ENCODE data around the gene FLVCR2. TPM values are rescaled to one million over a fixed set of nuclear protein-coding genes. Genes with fewer than 3 reads are reported as not detected.

Gene FLVCR2
- total RNA-seq, 1 experiment from 2014 or later: 6.6 TPM

DNA sequence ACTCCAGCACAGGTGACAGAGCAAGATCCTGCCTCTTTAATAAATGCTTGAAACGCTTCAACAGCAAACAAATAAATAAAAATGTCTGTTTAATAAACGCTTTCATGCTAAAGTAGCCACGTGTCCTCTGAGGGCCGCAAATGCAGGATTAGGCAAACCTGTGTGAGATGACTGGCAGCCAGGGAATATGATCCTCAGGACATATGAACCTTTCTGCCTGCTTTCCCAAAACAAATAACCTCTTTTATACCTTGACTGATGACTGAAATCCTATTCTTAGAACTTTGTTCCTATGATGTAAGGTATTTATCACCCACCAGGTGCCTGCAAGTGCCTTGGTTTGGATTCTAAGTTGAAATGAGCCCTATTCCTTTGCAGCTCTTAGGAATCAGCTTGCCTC is 14.5 kb upstream of the FLVCR2 start:
- no peak for TF ChIP-seq ZNF671 (CRISPR knock-in tag; IDR thresholded peaks at IDR 0.05)
- no peak for TF ChIP-seq NR3C1 (CRISPR knock-in tag; conservative IDR thresholded peaks at IDR 0.05; ENCODE audit: low read depth)
- TF ChIP-seq, protein P1, sequence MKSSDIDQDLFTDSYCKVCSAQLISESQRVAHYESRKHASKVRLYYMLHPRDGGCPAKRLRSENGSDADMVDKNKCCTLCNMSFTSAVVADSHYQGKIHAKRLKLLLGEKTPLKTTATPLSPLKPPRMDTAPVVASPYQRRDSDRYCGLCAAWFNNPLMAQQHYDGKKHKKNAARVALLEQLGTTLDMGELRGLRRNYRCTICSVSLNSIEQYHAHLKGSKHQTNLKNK (CRISPR knock-in tag; IDR thresholded peaks at IDR 0.05): no peak
- TF ChIP-seq NFYB (CRISPR knock-in tag; conservative IDR thresholded peaks at IDR 0.05; ENCODE audit: low read depth): no peak
- no peak for TF ChIP-seq TCF7 (CRISPR knock-in tag; IDR thresholded peaks at IDR 0.05; ENCODE audit: low read depth)
- TF ChIP-seq, protein P2, sequence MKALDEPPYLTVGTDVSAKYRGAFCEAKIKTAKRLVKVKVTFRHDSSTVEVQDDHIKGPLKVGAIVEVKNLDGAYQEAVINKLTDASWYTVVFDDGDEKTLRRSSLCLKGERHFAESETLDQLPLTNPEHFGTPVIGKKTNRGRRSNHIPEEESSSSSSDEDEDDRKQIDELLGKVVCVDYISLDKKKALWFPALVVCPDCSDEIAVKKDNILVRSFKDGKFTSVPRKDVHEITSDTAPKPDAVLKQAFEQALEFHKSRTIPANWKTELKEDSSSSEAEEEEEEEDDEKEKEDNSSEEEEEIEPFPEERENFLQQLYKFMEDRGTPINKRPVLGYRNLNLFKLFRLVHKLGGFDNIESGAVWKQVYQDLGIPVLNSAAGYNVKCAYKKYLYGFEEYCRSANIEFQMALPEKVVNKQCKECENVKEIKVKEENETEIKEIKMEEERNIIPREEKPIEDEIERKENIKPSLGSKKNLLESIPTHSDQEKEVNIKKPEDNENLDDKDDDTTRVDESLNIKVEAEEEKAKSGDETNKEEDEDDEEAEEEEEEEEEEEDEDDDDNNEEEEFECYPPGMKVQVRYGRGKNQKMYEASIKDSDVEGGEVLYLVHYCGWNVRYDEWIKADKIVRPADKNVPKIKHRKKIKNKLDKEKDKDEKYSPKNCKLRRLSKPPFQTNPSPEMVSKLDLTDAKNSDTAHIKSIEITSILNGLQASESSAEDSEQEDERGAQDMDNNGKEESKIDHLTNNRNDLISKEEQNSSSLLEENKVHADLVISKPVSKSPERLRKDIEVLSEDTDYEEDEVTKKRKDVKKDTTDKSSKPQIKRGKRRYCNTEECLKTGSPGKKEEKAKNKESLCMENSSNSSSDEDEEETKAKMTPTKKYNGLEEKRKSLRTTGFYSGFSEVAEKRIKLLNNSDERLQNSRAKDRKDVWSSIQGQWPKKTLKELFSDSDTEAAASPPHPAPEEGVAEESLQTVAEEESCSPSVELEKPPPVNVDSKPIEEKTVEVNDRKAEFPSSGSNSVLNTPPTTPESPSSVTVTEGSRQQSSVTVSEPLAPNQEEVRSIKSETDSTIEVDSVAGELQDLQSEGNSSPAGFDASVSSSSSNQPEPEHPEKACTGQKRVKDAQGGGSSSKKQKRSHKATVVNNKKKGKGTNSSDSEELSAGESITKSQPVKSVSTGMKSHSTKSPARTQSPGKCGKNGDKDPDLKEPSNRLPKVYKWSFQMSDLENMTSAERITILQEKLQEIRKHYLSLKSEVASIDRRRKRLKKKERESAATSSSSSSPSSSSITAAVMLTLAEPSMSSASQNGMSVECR (CRISPR knock-in tag; IDR thresholded peaks at IDR 0.05; ENCODE audit: borderline replicate concordance): no peak
- no peak for TF ChIP-seq EMX1 (CRISPR knock-in tag; IDR thresholded peaks at IDR 0.05)
- no peaks in the 10 kb centered on the region; the same call in 1 of the 2 replicates for H3K9me3 Mint-ChIP-seq
- H3K36me3 Mint-ChIP-seq: no peaks in the 10 kb centered on the region
- no peak for ATAC-seq
- DNase-seq (ENCODE audit: low spot score): no peak
- H3K27me3 Mint-ChIP-seq (ENCODE audit: low read depth): peaks cover 2% of the 10 kb centered on the region; the same call in 1 of the 2 replicates
- H3K27ac Mint-ChIP-seq: no peak overlapping the region
- ChIA-PET POLR2A (no interaction called here), CTCF (interaction anchor here (1.5 kb wide), 1 partner anchor 14 kb away, joined by 7 read pairs; the partner anchor contains the start of gene FLVCR2)
- no peak overlapping the region for H3K4me3 Mint-ChIP-seq
- peaks cover 17% of the 10 kb centered on the region for H3K4me1 Mint-ChIP-seq

DNA sequence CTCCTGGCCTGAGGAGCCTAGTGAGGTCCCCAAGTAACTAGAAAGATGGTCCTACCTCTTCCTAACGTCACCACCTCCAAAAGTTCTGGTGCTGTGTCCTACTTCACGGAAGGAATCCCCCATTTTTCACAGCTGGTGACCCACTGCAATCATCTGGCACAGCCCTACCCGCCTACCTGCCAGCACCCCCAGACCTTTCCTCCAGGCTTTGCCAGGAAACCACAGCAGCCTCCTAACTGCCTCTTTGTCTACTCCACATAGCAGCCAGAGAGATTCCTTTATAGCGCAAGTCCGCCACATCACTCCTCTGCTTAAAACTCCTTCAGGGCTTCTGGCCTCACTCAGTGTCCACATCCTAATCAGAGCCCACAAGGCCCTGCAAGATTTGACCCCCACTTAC is 13.4 kb upstream of the FLVCR2 start:
- Mint-ChIP-seq H3K36me3 (no peaks in the 10 kb centered on the region), H3K27ac (no peak overlapping the region), H3K4me1 (peaks cover 16% of the 10 kb centered on the region), H3K9me3 (no peaks in the 10 kb centered on the region), H3K4me3 (no peak overlapping the region), H3K27me3 (ENCODE audit: low read depth) (peaks cover 4% of the 10 kb centered on the region; the same call in 1 of the 2 replicates)
- CTCF ChIA-PET: no interaction called here
- DNase-seq (ENCODE audit: low spot score) (no peak), ATAC-seq (no peak)
- POLR2A ChIA-PET: no interaction called here
- TF ChIP-seq, protein P3, sequence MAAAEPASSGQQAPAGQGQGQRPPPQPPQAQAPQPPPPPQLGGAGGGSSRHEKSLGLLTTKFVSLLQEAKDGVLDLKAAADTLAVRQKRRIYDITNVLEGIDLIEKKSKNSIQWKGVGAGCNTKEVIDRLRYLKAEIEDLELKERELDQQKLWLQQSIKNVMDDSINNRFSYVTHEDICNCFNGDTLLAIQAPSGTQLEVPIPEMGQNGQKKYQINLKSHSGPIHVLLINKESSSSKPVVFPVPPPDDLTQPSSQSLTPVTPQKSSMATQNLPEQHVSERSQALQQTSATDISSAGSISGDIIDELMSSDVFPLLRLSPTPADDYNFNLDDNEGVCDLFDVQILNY (CRISPR knock-in tag; IDR thresholded peaks at IDR 0.05): no peak
- TF ChIP-seq TP53 (CRISPR knock-in tag; IDR thresholded peaks at IDR 0.05): no peak
- TF ChIP-seq ZBTB21 (CRISPR knock-in tag; IDR thresholded peaks at IDR 0.05; ENCODE audit: borderline replicate concordance): no peak
- TF ChIP-seq, protein P4, sequence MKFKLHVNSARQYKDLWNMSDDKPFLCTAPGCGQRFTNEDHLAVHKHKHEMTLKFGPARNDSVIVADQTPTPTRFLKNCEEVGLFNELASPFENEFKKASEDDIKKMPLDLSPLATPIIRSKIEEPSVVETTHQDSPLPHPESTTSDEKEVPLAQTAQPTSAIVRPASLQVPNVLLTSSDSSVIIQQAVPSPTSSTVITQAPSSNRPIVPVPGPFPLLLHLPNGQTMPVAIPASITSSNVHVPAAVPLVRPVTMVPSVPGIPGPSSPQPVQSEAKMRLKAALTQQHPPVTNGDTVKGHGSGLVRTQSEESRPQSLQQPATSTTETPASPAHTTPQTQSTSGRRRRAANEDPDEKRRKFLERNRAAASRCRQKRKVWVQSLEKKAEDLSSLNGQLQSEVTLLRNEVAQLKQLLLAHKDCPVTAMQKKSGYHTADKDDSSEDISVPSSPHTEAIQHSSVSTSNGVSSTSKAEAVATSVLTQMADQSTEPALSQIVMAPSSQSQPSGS (CRISPR knock-in tag; IDR thresholded peaks at IDR 0.05; ENCODE audit: borderline replicate concordance, low read depth): no peak
- TF ChIP-seq RORB (CRISPR knock-in tag; IDR thresholded peaks at IDR 0.05): no peak
- TF ChIP-seq, protein P5, sequence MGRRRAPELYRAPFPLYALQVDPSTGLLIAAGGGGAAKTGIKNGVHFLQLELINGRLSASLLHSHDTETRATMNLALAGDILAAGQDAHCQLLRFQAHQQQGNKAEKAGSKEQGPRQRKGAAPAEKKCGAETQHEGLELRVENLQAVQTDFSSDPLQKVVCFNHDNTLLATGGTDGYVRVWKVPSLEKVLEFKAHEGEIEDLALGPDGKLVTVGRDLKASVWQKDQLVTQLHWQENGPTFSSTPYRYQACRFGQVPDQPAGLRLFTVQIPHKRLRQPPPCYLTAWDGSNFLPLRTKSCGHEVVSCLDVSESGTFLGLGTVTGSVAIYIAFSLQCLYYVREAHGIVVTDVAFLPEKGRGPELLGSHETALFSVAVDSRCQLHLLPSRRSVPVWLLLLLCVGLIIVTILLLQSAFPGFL (CRISPR knock-in tag; IDR thresholded peaks at IDR 0.05; ENCODE audit: borderline replicate concordance): no peak
- TF ChIP-seq JAZF1 (CRISPR knock-in tag; IDR thresholded peaks at IDR 0.05): no peak
- TF ChIP-seq, protein P6, sequence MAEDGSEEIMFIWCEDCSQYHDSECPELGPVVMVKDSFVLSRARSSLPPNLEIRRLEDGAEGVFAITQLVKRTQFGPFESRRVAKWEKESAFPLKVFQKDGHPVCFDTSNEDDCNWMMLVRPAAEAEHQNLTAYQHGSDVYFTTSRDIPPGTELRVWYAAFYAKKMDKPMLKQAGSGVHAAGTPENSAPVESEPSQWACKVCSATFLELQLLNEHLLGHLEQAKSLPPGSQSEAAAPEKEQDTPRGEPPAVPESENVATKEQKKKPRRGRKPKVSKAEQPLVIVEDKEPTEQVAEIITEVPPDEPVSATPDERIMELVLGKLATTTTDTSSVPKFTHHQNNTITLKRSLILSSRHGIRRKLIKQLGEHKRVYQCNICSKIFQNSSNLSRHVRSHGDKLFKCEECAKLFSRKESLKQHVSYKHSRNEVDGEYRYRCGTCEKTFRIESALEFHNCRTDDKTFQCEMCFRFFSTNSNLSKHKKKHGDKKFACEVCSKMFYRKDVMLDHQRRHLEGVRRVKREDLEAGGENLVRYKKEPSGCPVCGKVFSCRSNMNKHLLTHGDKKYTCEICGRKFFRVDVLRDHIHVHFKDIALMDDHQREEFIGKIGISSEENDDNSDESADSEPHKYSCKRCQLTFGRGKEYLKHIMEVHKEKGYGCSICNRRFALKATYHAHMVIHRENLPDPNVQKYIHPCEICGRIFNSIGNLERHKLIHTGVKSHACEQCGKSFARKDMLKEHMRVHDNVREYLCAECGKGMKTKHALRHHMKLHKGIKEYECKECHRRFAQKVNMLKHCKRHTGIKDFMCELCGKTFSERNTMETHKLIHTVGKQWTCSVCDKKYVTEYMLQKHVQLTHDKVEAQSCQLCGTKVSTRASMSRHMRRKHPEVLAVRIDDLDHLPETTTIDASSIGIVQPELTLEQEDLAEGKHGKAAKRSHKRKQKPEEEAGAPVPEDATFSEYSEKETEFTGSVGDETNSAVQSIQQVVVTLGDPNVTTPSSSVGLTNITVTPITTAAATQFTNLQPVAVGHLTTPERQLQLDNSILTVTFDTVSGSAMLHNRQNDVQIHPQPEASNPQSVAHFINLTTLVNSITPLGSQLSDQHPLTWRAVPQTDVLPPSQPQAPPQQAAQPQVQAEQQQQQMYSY (CRISPR knock-in tag; IDR thresholded peaks at IDR 0.05): no peak
- no peak for TF ChIP-seq SMAD4 (CRISPR knock-in tag; IDR thresholded peaks at IDR 0.05)
- no peak for TF ChIP-seq SMAD3 (CRISPR knock-in tag; IDR thresholded peaks at IDR 0.05; ENCODE audit: borderline replicate concordance)
